Ovary (tissue), 3 donors: ENCODE data around the gene FAM47E.

Experiments
- POLR2A ChIP-seq: fragments of 450-650 bp; IDR thresholded peaks from one replicate; pipeline ENCODE4 v1.6.1; 2017; ENCODE audit warnings: antibody characterized with exemption, mild to moderate bottlenecking, moderate library complexity
- TF ChIP-seq, protein P1 (sequence below), 3 donors: fragments of 450-650 bp in 2 of 3; fragments of 200-600 bp in 1 of 3; IDR thresholded peaks; one replicate each; pipeline versions ENCODE4 v1.5.1 to v1.8.0; 2016 to 2022; ENCODE audit warnings: antibody characterized with exemption in 3 of 3, mild to moderate bottlenecking in 1 of 3
- donor health status: DM: no; HTN: no; CAD: no.

DNA sequence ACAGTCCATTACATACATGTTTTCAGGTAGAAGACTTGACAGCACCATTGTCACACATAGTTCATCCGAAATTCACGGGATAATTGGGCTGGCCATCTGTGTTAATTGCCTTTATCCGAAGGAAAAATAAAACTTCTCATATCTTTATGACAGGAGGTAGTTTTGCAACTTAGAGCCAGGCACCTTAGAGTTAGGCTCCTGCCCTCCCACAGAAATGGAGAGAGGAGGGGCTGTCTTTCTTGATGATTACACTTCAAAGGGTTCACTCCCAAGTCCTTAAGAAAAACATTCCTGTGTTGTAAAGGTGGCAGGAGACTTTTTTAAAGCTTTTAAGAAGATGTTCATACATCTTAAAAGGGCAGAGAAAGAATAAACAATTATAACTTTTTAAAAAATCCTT lies 27.4 kb upstream of the FAM47E start:
- TF ChIP-seq, protein P1, sequence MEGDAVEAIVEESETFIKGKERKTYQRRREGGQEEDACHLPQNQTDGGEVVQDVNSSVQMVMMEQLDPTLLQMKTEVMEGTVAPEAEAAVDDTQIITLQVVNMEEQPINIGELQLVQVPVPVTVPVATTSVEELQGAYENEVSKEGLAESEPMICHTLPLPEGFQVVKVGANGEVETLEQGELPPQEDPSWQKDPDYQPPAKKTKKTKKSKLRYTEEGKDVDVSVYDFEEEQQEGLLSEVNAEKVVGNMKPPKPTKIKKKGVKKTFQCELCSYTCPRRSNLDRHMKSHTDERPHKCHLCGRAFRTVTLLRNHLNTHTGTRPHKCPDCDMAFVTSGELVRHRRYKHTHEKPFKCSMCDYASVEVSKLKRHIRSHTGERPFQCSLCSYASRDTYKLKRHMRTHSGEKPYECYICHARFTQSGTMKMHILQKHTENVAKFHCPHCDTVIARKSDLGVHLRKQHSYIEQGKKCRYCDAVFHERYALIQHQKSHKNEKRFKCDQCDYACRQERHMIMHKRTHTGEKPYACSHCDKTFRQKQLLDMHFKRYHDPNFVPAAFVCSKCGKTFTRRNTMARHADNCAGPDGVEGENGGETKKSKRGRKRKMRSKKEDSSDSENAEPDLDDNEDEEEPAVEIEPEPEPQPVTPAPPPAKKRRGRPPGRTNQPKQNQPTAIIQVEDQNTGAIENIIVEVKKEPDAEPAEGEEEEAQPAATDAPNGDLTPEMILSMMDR (IDR thresholded peaks at IDR 0.05): no peak
- no peak for TF ChIP-seq POLR2A
